ENCODE data around the gene GASK1A.

Gene GASK1A

GRCh38 chr3:43062564-43063040 lies 83.5 kb downstream of the GASK1A start:
- H3K4me1 ChIP-seq (ENCODE audit: control insufficient read depth, insufficient read depth, low read length): no peaks in the 10 kb centered on the region
- TF ChIP-seq ZNF549 (tag by site-specific recombination; IDR thresholded peaks at IDR 0.05) (no peak), ZFHX2 (tag by site-specific recombination; conservative IDR thresholded peaks at IDR 0.05) (no peak), ZNF394 (tag by site-specific recombination; IDR thresholded peaks at IDR 0.05; ENCODE audit: borderline replicate concordance) (no peak), HOXD13 (CRISPR knock-in tag; IDR thresholded peaks at IDR 0.05; ENCODE audit: borderline replicate concordance) (no peak), ZNF701 (tag by site-specific recombination; IDR thresholded peaks at IDR 0.05) (no peak), ZNF658 (tag by site-specific recombination; IDR thresholded peaks at IDR 0.05) (no peak), ZNF580 (tag by site-specific recombination; IDR thresholded peaks at IDR 0.05) (no peak), ZNF777 (tag by site-specific recombination; IDR thresholded peaks at IDR 0.05; ENCODE audit: borderline replicate concordance) (no peak), ZNF560 (tag by site-specific recombination; IDR thresholded peaks at IDR 0.05; ENCODE audit: borderline replicate concordance) (no peak), OVOL3 (tag by site-specific recombination; IDR thresholded peaks at IDR 0.05) (no peak), ATF2 (tag by site-specific recombination; IDR thresholded peaks at IDR 0.05; ENCODE audit: low read depth) (no peak), KLF9 (tag by site-specific recombination; IDR thresholded peaks at IDR 0.05; ENCODE audit: low read depth) (no peak), ZSCAN18 (tag by site-specific recombination; IDR thresholded peaks at IDR 0.05) (no peak), ZNF843 (tag by site-specific recombination; IDR thresholded peaks at IDR 0.05) (no peak), KLF1 (tag by site-specific recombination; IDR thresholded peaks at IDR 0.05) (no peak), TRIM28 (IDR thresholded peaks at IDR 0.05; ENCODE audit: borderline replicate concordance, low read length) (no peak), ZNF513 (tag by site-specific recombination; IDR thresholded peaks at IDR 0.05) (no peak), ZNF335 (tag by site-specific recombination; conservative IDR thresholded peaks at IDR 0.05) (no peak), ZNF174 (tag by site-specific recombination; IDR thresholded peaks at IDR 0.05) (no peak), ZFP37 (tag by site-specific recombination; IDR thresholded peaks at IDR 0.05) (no peak)
- peaks cover 0 to 6% of the 10 kb centered on the region in 2 experiments; a peak in 1 of 3 replicates for H3K36me3 ChIP-seq (ENCODE audit: control insufficient read depth in 2 of 2, insufficient read depth in 1 of 2, low read length in 2 of 2)
- H3K9me3 ChIP-seq (ENCODE audit: control insufficient read depth, insufficient read depth, low read depth, low read length): no peaks in the 10 kb centered on the region
- CTCF ChIA-PET: no interaction called here
- no peak overlapping the region for H3K4me3 ChIP-seq (ENCODE audit: low read depth, low read length)
- H3K27ac ChIP-seq (ENCODE audit: extremely low read depth, low read depth, low read length): no peak overlapping the region
- POLR2A ChIA-PET: no interaction called here

GRCh38 chr3:43063114-43063513 lies 84.0 kb downstream of the GASK1A start:
- H3K36me3 ChIP-seq (ENCODE audit: control insufficient read depth in 2 of 2, insufficient read depth in 1 of 2, low read length in 2 of 2): peaks cover 0 to 6% of the 10 kb centered on the region in 2 experiments; a peak in 1 of 3 replicates
- CTCF ChIA-PET: no interaction called here
- no peaks in the 10 kb centered on the region for H3K4me1 ChIP-seq (ENCODE audit: control insufficient read depth, insufficient read depth, low read length)
- H3K9me3 ChIP-seq (ENCODE audit: control insufficient read depth, insufficient read depth, low read depth, low read length): no peaks in the 10 kb centered on the region
- H3K4me3 ChIP-seq (ENCODE audit: low read depth, low read length): no peak overlapping the region
- POLR2A ChIA-PET: no interaction called here
- no peak overlapping the region for H3K27ac ChIP-seq (ENCODE audit: extremely low read depth, low read depth, low read length)
- TF ChIP-seq ZNF221 (tag by site-specific recombination; IDR thresholded peaks at IDR 0.05; ENCODE audit: borderline replicate concordance) (no peak), IKZF3 (tag by site-specific recombination; IDR thresholded peaks at IDR 0.05) (no peak), GLIS2 (tag by site-specific recombination; IDR thresholded peaks at IDR 0.05) (no peak), ZNF202 (tag by site-specific recombination; IDR thresholded peaks at IDR 0.05; ENCODE audit: borderline replicate concordance) (no peak), ZNF76 (tag by site-specific recombination; IDR thresholded peaks at IDR 0.05; ENCODE audit: borderline replicate concordance, low read depth) (no peak), ZNF148 (tag by site-specific recombination; IDR thresholded peaks at IDR 0.05; ENCODE audit: borderline replicate concordance) (no peak), ZNF26 (tag by site-specific recombination; IDR thresholded peaks at IDR 0.05) (no peak)
